BLaER1 treated with 17β-estradiol and CSF1 and Interleukin-3, amounts not matched to agents 10 nM and 100 nM (cell line): ENCODE data around the gene TOP3A.
"Not testable (repeated sequence)": the region's sequence is repeated elsewhere in the genome, so short reads cannot be mapped to it uniquely, and the experiment has no call there.

ENCODE experiments used
- H3K27ac ChIP-seq, 11 experiments: shearing (Covaris generic); formaldehyde crosslinking; 2 replicates each; pipeline ENCODE4 v1.8.1; 2022
- H3K27me3 ChIP-seq, 11 experiments: shearing (Covaris generic); formaldehyde crosslinking; 2 replicates each; pipeline ENCODE4 v1.8.1; 2022
- H3K36me3 ChIP-seq, 11 experiments: shearing (Covaris generic); formaldehyde crosslinking; 2 replicates each; pipeline ENCODE4 v1.8.1; 2022
- H3K4me1 ChIP-seq, 10 experiments: shearing (Covaris generic); formaldehyde crosslinking; 2 replicates each; pipeline ENCODE4 v1.8.1; 2022
- H3K4me2 ChIP-seq, 11 experiments: shearing (Covaris generic); formaldehyde crosslinking; 2 replicates each; pipeline ENCODE4 v1.8.1; 2022
- H3K4me3 ChIP-seq, 10 experiments: shearing (Covaris generic); formaldehyde crosslinking; 2 replicates each; pipeline ENCODE4 v1.8.1; 2022
- H3K9ac ChIP-seq, 11 experiments: shearing (Covaris generic); formaldehyde crosslinking; 2 replicates each; pipeline ENCODE4 v1.8.1; 2022
- H3K9me3 ChIP-seq, 11 experiments: shearing (Covaris generic); formaldehyde crosslinking; replicated peaks in 1 of 11; 2 replicates each; pipeline ENCODE4 v1.8.1; 2022
- H4K20me1 ChIP-seq, 11 experiments: shearing (Covaris generic); formaldehyde crosslinking; 2 replicates each; pipeline ENCODE4 v1.8.1; 2022
- Cebpa-rat ChIP-seq, 11 experiments: shearing (Covaris generic); IDR thresholded peaks; 2 replicates each; pipeline ENCODE4 v1.8.1; 2022

The TOP3A gene

GRCh38 chr17:18356624-18357023, 41.8 kb upstream of the TOP3A start:
- H3K36me3 ChIP-seq: peaks cover 36 to 88% (median 73%) of the 10 kb centered on the region in 11 experiments
- TF ChIP-seq Cebpa-rat (IDR thresholded peaks at IDR 0.05): peak in 2 of 11 experiments; percentile 30 to 38; a peak in 1 of 22 replicates
- peaks cover 2 to 35% (median 22%) of the 10 kb centered on the region in 10 experiments; a peak in 18 of 20 replicates for H3K4me1 ChIP-seq
- no peaks in the 10 kb centered on the region for H3K27me3 ChIP-seq
- no peaks in the 10 kb centered on the region for H3K9me3 ChIP-seq
- peak overlapping the region in 7 of 11 experiments; percentile 33 to 81 (median 72); a peak in 13 of 22 replicates for H3K27ac ChIP-seq
- H4K20me1 ChIP-seq: peaks cover 0 to 11% (median 0%) of the 10 kb centered on the region in 11 experiments; a peak in 2 of 22 replicates
- peak overlapping the region in 4 of 11 experiments; percentile 41 to 66 (median 58); a peak in 7 of 22 replicates for H3K9ac ChIP-seq
- no peak overlapping the region for H3K4me3 ChIP-seq
- H3K4me2 ChIP-seq: peak overlapping the region in 7 of 11 experiments; percentile 7 to 86 (median 72); a peak in 12 of 22 replicates

- Histone ChIP-seq H3K36me3 (peaks cover 41 to 96% (median 78%) of the 10 kb centered on the region in 11 experiments), H3K4me2 (no peak overlapping the region), H3K4me1 (peaks cover 0 to 34% (median 17%) of the 10 kb centered on the region in 10 experiments; a peak in 14 of 20 replicates), H3K27me3 (no peaks in the 10 kb centered on the region), H4K20me1 (0 out of 22 replicates have a peak, but pooled peaks cover 0 to 11% (median 0%) of the 10 kb centered on the region in 11 experiments), H3K4me3 (no peak overlapping the region), H3K27ac (no peak overlapping the region), H3K9me3 (no peaks in the 10 kb centered on the region), H3K9ac (no peak overlapping the region)
- TF ChIP-seq Cebpa-rat (IDR thresholded peaks at IDR 0.05): no peak
Observed at GRCh38 chr17:18353541-18353940, 38.7 kb upstream of the TOP3A start.

- Histone ChIP-seq H3K4me1 (no peaks in the 10 kb centered on the region), H3K27me3 (no peaks in the 10 kb centered on the region), H4K20me1 (peaks cover 0 to 11% (median 0%) of the 10 kb centered on the region in 11 experiments; a peak in 6 of 22 replicates), H3K4me3 (no peak overlapping the region), H3K36me3 (peaks cover 85 to 100% (median 100%) of the 10 kb centered on the region in 11 experiments), H3K4me2 (no peak overlapping the region), H3K9ac (no peak overlapping the region), H3K9me3 (peaks cover 14 to 20% (median 17%) of the 10 kb centered on the region in 11 experiments; a peak in 21 of 22 replicates), H3K27ac (no peak overlapping the region)
- TF ChIP-seq Cebpa-rat (IDR thresholded peaks at IDR 0.05): no peak
Observed at GRCh38 chr17:18344021-18344420, 29.2 kb upstream of the TOP3A start.

GRCh38 chr17:18339933-18340332, 25.1 kb upstream of the TOP3A start:
- Histone ChIP-seq H3K27me3 (no peaks in the 10 kb centered on the region), H3K27ac (no peak overlapping the region), H3K4me1 (no peaks in the 10 kb centered on the region), H3K9ac (no peak overlapping the region), H3K4me3 (no peak overlapping the region), H4K20me1 (peaks cover 0 to 4% (median 0%) of the 10 kb centered on the region in 11 experiments; a peak in 3 of 22 replicates), H3K36me3 (peaks cover 69 to 96% (median 91%) of the 10 kb centered on the region in 11 experiments), H3K4me2 (no peak overlapping the region), H3K9me3 (peaks cover 14 to 29% (median 24%) of the 10 kb centered on the region in 11 experiments; a peak in 21 of 22 replicates)
- TF ChIP-seq Cebpa-rat (IDR thresholded peaks at IDR 0.05): no peak

- H3K4me3 ChIP-seq, H3K4me2 ChIP-seq, H3K27me3 ChIP-seq, H3K27ac ChIP-seq, H3K4me1 ChIP-seq, H4K20me1 ChIP-seq, H3K9ac ChIP-seq: not testable (repeated sequence)
- peaks cover 14 to 29% (median 24%) of the 10 kb centered on the region in 11 experiments; a peak in 21 of 22 replicates for H3K9me3 ChIP-seq
- peaks cover 68 to 96% (median 91%) of the 10 kb centered on the region in 11 experiments for H3K36me3 ChIP-seq
Observed at GRCh38 chr17:18338158-18338557, 23.4 kb upstream of the TOP3A start.

GRCh38 chr17:18332909-18333489, 18.2 kb upstream of the TOP3A start:
- no peak overlapping the region for H3K4me2 ChIP-seq
- no peak overlapping the region for H3K4me3 ChIP-seq
- H3K4me1 ChIP-seq: no peaks in the 10 kb centered on the region
- peaks cover 0 to 1% (median under 1%) of the 10 kb centered on the region in 11 experiments; a peak in 9 of 22 replicates for H3K9me3 ChIP-seq
- H3K27me3 ChIP-seq: no peaks in the 10 kb centered on the region
- H3K9ac ChIP-seq: no peak overlapping the region
- no peak overlapping the region for H3K27ac ChIP-seq
- no peak for TF ChIP-seq Cebpa-rat (IDR thresholded peaks at IDR 0.05)
- H3K36me3 ChIP-seq: peaks cover 83 to 96% (median 92%) of the 10 kb centered on the region in 11 experiments
- peaks cover 5 to 51% (median 20%) of the 10 kb centered on the region in 11 experiments; a peak in 19 of 22 replicates for H4K20me1 ChIP-seq

GRCh38 chr17:18331879-18332278, 17.1 kb upstream of the TOP3A start:
- Histone ChIP-seq H3K4me2 (no peak overlapping the region), H3K36me3 (peaks cover 89 to 100% (median 98%) of the 10 kb centered on the region in 11 experiments), H3K27ac (no peak overlapping the region)

GRCh38 chr17:18328643-18329204, 13.9 kb upstream of the TOP3A start:
- no peak overlapping the region for H3K9ac ChIP-seq
- H3K9me3 ChIP-seq: no peaks in the 10 kb centered on the region
- H3K4me2 ChIP-seq: no peak overlapping the region
- H3K4me3 ChIP-seq: no peak overlapping the region
- H3K27ac ChIP-seq: no peak overlapping the region
- peaks cover 18 to 93% (median 61%) of the 10 kb centered on the region in 11 experiments; a peak in 21 of 22 replicates for H4K20me1 ChIP-seq
- no peak for TF ChIP-seq Cebpa-rat (IDR thresholded peaks at IDR 0.05)
- H3K27me3 ChIP-seq: no peaks in the 10 kb centered on the region
- H3K4me1 ChIP-seq: peaks cover 0 to 31% (median 14%) of the 10 kb centered on the region in 10 experiments; a peak in 12 of 20 replicates
- peaks cover 87 to 100% (median 97%) of the 10 kb centered on the region in 11 experiments for H3K36me3 ChIP-seq

More at GRCh38 chr17:18331879-18332278, 17.1 kb upstream of the TOP3A start:
- Histone ChIP-seq H3K4me3 (no peak overlapping the region), H3K4me1 (no peaks in the 10 kb centered on the region), H3K9ac (no peak overlapping the region), H4K20me1 (peaks cover 10 to 62% (median 29%) of the 10 kb centered on the region in 11 experiments; a peak in 20 of 22 replicates), H3K27me3 (no peaks in the 10 kb centered on the region), H3K9me3 (no peaks in the 10 kb centered on the region)
- no peak for TF ChIP-seq Cebpa-rat (IDR thresholded peaks at IDR 0.05)

- Histone ChIP-seq H4K20me1 (peaks cover 18 to 100% (median 72%) of the 10 kb centered on the region in 11 experiments; a peak in 21 of 22 replicates), H3K9me3 (no peaks in the 10 kb centered on the region), H3K27ac (no peak overlapping the region), H3K4me3 (no peak overlapping the region), H3K4me2 (no peak overlapping the region), H3K36me3 (peaks cover 88 to 100% (median 99%) of the 10 kb centered on the region in 11 experiments), H3K27me3 (no peaks in the 10 kb centered on the region), H3K9ac (peak overlapping the region in 1 of 11 experiments; percentile 23; a peak in 1 of 22 replicates), H3K4me1 (peaks cover 0 to 40% (median 14%) of the 10 kb centered on the region in 10 experiments; a peak in 12 of 20 replicates)
- TF ChIP-seq Cebpa-rat (IDR thresholded peaks at IDR 0.05): no peak
Observed at GRCh38 chr17:18327556-18327955, 12.8 kb upstream of the TOP3A start.
